Right lung (tissue), 10 donors: Measurements from ENCODE around the gene BMP2K. TPM values are rescaled to one million over a fixed set of nuclear protein-coding genes. Genes with fewer than 3 reads are reported as not detected.
A peak's percentile ranks its signal among the peaks of the same experiment; 100 is the strongest.

Experiments
- DNase-seq, 2 donors: peaks; one replicate each; pipeline ENCODE4 v3.0.0-alpha.2; 2013
- long read RNA-seq, 8 donors: transcript quantifications; one replicate each; lab custom pipeline, GENCODE V29; 2026
- polyA plus RNA-seq, 5 donors: library from polyadenylated mRNA; unstranded; fragments of 120-200 nt; gene quantifications; one replicate each; pipeline versions ENCODE4 v1.2.1 to v1.2.3, GENCODE V29; 2013; ENCODE audit warnings: inconsistent platforms in 1 of 5, low replicate concordance in 1 of 5; ENCODE audit not compliant: insufficient read length in 5 of 5, insufficient read depth in 1 of 5

BMP2K gene
- 10 to 100 TPM; 15.7 to 35.5 (median 28.8) TPM for polyA plus RNA-seq
- long read RNA-seq, donor 1, partial matches to known transcripts: 0 of 3 reads
- long read RNA-seq, donor 1, other reads (novel, unspliced or antisense): 0 of 3 reads
- long read RNA-seq, donor 2: 0 reads
- long read RNA-seq, donor 3, partial matches to known transcripts: 0 of 1 reads
- long read RNA-seq, donor 3, other reads (novel, unspliced or antisense): 0 of 1 reads
- long read RNA-seq, donor 4, partial matches to known transcripts: 0 of 2 reads
- long read RNA-seq, donor 4, other reads (novel, unspliced or antisense): 0 of 2 reads
- long read RNA-seq, donor 5, partial matches to known transcripts: 0 of 2 reads
- long read RNA-seq, donor 5, other reads (novel, unspliced or antisense): 0 of 2 reads
- long read RNA-seq, donor 6, partial matches to known transcripts: 0 of 1 reads
- long read RNA-seq, donor 6, other reads (novel, unspliced or antisense): 0 of 1 reads
- long read RNA-seq, donor 7, partial matches to known transcripts: 6 of 8 reads
- long read RNA-seq, donor 7, other reads (novel, unspliced or antisense): 0 of 8 reads
- long read RNA-seq, donor 8: 0 reads

- DNase-seq: peak; percentile 82 to 84
These were observed at the start of gene BMP2K for GRCh38 chr4:78776079-78776728. Gene BMP2K, plus strand, starts transcription at chr4:78776350. Its CDS starts 194 bp downstream, at chr4:78776544.

- no peak for DNase-seq
These were observed 49.6 kb upstream of the BMP2K start for GRCh38 chr4:78726546-78726945.

GRCh38 chr4:78732332-78733104, 43.6 kb upstream of the BMP2K start:
- DNase-seq: no peak

GRCh38 chr4:78734441-78735162, 41.5 kb upstream of the BMP2K start:
- DNase-seq: no peak

GRCh38 chr4:78735697-78736096, 40.5 kb upstream of the BMP2K start:
- no peak for DNase-seq

GRCh38 chr4:78737035-78737434, 39.1 kb upstream of the BMP2K start:
- no peak for DNase-seq

- no peak for DNase-seq
These were observed 38.2 kb upstream of the BMP2K start for GRCh38 chr4:78737973-78738372.

- DNase-seq: no peak
These were observed 33.9 kb upstream of the BMP2K start for GRCh38 chr4:78742300-78742699.

- no peak for DNase-seq
These were observed 28.7 kb upstream of the BMP2K start for GRCh38 chr4:78747475-78747922.

GRCh38 chr4:78748381-78748780, 27.8 kb upstream of the BMP2K start:
- no peak for DNase-seq

GRCh38 chr4:78749258-78749971, 26.7 kb upstream of the BMP2K start:
- DNase-seq: no peak

- DNase-seq: no peak
These were observed 26.0 kb upstream of the BMP2K start for GRCh38 chr4:78749972-78750727.

- DNase-seq: no peak
These were observed 23.1 kb upstream of the BMP2K start for GRCh38 chr4:78753091-78753490.

GRCh38 chr4:78754872-78755271, 21.3 kb upstream of the BMP2K start:
- DNase-seq: no peak

- no peak for DNase-seq
These were observed 20.0 kb upstream of the BMP2K start for GRCh38 chr4:78756137-78756536.

GRCh38 chr4:78756776-78757175, 19.4 kb upstream of the BMP2K start:
- no peak for DNase-seq

GRCh38 chr4:78757574-78757973, 18.6 kb upstream of the BMP2K start:
- DNase-seq: no peak

GRCh38 chr4:78758085-78758484, 18.1 kb upstream of the BMP2K start:
- no peak for DNase-seq

- no peak for DNase-seq
These were observed 13.6 kb upstream of the BMP2K start for GRCh38 chr4:78762529-78762928.

GRCh38 chr4:78763251-78763650, 12.9 kb upstream of the BMP2K start:
- no peak for DNase-seq
